GM21360 (cell line): ENCODE results near the gene SLC10A7.

Experiments
- ATAC-seq: cut with Tn5 transposase; IDR thresholded peaks from one replicate; pipeline ENCODE4 v1.9.1; 2021; ENCODE audit warnings: mild to moderate bottlenecking, moderate library complexity; ENCODE audit not compliant: unreplicated experiment

The SLC10A7 gene

DNA sequence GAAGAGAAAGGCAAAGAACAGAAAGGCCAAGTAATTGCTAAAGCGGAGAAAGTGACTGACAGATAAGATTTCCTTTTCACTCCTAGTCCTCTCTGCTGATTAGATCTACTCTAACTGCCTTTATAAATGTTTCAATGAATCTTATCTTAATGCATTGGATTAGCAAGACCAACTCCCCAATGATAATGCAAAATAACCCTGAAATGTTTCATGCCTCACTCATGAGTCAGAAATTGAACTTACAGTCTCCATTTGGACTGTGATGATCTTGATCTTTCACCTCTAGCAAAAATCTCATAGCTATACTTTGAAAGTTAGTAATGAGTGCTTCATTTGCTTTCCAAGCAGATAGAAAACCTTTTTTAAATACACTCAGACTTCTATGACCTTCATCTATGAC lies 26.5 kb downstream of the SLC10A7 start:
- ATAC-seq = no peak

DNA sequence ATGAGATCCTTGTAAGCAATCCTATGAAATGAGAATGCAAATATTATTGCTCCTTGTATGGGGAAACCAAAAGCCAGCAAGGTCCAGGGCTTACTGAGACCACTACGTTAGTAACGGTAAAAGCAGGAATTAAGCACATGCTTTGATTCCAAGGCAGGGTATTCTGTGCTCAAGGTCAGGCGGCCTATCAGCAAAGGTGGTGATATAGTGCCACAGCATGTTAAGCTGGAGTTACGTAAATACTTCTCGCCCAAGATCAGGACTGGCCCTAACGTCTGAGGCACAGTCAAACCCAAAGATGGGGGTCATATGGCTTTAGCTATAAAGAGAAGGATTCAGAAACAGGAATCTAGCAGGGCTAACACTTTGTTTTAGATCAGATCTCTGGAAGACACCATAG lies 27.6 kb downstream of the SLC10A7 start:
- ATAC-seq = no peak

DNA sequence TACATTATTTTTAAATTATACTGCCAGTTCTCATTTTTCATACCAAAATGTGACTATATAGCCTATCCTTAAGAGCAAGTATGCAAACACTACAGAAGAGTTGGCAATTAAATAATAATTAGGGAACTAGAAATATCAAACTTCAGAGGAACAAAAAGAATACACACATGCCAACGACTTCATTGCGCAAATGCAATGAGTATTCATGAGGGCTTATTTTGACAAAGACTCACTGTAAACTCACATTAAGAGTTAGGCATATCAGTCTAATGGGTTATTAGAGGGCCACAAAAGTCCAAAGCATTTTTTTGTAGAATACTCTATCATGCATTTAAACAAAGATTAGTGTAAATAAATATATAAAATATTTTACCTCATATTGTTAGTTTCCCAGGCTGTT lies 31.6 kb downstream of the SLC10A7 start:
- no peak for ATAC-seq

DNA sequence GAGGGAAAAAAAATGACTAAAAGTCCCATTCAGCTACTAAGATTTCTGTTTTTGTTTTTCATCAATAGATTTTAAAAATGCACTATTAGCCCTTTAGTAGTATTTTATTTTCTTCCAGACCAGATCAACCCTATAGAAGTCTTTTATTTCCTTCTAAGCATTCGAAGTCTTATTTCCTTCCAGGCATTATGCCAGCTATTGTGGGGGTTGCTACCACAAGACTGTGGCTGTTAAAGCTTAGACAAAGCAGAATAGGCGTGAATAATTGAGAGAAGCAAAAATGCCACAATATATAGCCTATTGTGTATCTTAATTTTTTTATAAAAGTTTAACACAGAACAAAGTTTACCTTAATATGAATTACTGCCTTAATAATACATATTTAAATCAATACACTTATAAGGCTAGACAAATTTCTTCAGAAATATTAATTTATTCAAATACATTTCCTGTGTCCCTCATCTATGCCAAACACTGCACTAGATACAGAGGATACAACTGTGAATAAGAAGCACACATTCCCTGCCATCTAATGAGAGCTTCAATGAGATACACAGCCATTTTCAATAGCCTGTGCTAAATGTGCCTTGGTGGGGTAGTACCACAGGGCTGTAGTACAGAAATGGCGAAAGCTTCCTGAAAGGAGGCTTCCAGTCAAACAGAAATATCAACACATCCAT lies 33.1 kb downstream of the SLC10A7 start:
- no peak for ATAC-seq

DNA sequence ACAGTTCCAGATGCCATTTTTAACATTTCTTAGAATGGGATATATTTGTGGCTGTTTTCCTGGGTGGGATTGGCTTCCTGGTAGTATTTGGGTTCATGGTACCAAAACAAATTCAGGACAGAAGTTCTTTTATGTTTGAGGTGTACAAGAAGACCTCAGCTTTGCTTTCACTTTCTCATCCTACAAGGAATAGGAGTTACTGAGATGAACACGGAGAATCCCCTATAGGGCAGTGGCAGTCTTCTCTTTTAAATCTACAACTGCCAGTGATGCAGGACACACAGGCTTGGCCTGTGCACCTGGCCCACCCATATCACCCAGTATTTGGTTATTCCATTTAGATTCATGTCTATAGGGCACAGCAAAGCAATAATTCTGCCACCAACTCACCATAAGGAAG lies 35.2 kb downstream of the SLC10A7 start:
- ATAC-seq = peak; percentile 93

DNA sequence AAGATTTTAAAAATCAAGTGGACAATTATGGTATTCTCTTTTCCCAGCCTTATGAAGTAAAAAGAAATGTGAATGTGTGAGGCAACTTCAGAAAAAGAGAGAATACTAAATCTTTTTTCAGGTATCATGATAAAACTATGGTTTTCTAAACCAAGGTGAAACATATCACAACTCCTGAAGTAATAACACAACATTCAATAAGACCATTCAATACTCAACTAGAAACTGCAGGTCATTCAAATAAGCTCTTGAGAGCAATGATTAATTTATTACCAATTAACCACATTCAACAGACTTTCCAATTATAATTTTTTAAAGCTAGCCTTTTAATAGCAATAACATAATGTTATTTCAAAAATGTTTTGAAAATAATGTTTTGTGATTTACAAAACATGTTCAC lies 35.8 kb downstream of the SLC10A7 start:
- ATAC-seq = no peak

DNA sequence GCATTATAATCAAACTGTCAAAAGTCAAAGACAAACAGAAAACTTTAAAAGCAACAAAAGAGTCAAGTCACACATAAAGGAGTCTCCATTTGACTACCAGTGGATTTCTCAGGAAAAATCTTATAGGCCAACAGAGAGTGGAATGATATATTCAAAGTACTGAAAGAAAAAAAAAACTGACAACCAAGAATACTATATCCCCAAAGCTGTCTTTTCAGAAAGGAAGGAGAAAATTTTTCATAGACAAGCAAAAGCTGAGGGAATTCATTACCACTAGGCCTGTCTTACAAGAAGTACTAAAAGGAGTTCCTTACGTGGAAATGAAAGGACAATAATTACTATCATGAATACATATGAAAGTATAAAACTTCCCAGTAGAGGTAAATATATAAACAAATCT lies 39.0 kb downstream of the SLC10A7 start:
- no peak for ATAC-seq

DNA sequence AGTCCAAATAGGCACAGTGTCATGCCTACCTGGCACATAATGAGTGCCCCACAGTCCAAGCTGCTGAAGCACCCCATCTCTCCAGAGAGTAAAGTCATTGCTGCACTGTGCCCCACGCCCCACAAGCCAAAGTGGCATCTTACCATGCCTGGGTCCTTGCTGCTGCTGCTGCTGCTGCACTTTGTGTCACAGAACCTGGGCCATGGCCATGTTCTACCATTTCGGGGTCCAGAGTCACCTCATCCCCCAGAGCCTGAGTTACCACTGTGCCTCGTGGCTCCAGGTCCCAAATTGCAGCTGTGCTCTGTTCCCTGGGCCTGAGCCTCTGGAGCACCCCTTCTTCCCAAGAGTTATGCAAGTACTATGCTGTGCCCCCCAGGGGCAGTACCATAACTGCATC lies 40.5 kb downstream of the SLC10A7 start:
- no peak for ATAC-seq

DNA sequence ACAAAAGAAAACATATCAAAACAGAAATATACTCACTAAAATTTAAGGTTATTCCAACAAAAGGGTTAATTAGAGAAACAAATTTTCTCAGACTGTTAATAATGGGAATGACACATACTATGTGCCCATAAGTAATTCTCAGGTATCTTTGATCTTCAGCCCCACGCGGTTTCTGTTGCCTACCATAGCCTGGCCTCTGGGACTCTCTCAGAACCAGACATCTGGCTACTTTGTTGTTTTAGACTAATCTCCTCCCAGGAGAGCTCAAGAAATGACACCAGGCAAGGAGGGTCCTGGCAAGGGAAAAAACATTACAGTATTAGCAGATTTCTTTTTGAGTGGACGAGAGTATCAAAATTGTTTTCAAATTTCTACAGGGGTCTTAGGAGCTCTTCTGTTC lies 43.7 kb downstream of the SLC10A7 start:
- no peak for ATAC-seq

DNA sequence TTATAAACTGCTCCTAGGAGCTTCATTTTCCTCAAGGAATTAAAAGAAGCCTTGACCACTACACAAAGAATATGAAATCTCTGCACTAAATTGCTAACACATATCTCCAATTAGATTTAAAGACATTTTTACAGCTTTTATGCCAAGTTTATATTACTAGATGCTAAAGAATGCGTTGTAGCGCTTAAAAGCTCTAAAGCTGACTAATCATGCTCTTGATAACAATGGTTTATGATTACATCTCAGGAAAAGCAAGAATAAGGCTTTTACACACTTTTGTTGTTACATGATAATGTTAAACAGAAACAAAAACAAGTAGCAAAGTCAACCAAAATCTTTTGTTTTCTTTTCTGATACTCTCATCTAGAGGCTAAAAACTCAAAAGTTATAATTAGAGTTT lies 44.7 kb downstream of the SLC10A7 start:
- ATAC-seq = no peak

DNA sequence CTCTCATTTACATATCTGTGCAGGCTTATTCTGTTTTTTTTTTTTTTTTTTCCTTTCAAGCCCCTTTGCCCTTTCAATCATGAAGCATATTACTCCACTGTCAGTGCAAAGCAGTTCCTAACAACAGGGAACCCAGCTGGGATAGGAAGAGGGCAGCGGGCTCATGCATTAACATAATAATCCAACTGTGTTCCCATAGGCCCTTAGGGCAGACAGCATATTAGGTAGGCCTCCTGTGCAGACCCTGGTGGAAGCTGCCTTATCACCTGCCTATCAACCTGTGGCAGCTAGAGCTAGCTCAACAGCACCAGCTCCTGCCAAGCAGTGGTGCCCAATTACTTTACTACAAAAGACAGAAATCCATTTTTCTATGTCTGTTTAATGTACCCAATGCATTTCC lies 49.3 kb downstream of the SLC10A7 start:
- no peak for ATAC-seq

DNA sequence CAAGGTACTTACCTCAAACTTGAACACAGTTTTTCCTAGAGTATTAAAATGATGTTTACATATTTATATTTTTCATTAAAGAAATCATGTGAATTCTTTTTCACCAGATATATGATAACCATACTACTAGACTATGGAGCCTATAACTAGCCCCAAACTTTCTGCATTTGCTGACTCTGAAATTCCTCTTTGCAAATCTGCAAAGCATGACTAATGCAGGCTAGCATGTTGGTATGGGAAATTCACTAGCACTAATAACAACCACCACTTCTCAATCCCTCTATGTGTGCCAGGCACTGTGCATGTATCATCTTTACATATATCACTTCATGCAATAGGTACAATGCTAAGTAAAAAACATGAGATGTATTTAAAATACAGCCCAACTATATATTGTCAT lies 51.1 kb downstream of the SLC10A7 start:
- no peak for ATAC-seq

DNA sequence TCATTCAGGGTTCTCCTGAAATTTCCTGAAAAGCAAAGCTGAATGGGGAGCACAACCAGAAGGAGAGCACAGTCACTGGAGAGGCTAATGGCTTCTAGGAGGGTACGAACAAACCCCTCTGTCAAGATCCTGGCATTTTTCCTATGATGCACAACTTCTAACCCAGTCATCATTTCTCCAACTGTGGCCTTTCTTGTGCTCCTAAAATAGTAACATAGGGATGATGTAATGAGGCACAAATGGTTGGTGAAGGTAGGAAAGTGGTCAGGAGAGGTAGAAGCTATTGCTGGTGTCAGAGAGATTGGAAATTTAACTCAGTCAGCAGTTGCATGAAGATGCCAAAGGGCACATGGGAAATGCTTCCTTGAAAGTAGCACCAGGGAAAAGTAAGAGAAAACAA lies 52.7 kb downstream of the SLC10A7 start:
- ATAC-seq = no peak

DNA sequence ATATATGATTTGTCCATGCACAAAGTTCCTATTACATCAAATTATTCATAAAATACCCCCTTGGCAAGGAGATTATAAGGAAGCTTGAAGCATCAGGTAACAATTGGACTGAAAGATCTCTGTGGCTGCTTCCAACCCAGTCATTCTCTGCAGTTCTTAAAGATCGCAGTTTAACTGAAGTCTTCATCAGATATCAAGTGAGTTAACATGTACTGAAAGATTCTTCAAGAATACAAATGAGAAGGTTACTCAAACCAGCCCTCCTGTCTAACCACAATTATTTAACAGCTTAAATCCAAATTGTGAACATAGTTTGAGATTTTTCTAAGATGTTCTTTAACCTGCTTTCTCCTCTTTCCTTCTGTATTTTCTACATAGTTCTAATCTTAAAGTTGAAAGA lies 56.1 kb downstream of the SLC10A7 start:
- ATAC-seq = no peak

DNA sequence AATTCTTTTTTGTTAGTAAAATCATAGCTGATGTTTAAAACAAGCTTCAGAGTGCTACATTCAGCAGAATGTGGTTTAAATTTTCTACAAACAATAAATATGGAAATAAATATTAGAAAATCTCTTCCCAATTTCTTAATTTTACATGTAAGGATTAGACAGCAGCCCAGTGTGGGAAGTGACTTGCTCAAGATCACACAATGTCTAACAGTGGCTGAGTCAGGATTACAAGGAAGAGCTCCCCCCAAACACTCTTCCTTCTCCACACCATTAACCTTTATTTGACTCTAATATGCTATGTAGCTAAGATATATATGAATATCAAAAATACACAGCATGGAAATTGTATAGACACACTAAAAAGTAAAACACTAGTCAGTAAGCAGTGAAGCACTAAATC lies 59.5 kb downstream of the SLC10A7 start:
- no peak for ATAC-seq

DNA sequence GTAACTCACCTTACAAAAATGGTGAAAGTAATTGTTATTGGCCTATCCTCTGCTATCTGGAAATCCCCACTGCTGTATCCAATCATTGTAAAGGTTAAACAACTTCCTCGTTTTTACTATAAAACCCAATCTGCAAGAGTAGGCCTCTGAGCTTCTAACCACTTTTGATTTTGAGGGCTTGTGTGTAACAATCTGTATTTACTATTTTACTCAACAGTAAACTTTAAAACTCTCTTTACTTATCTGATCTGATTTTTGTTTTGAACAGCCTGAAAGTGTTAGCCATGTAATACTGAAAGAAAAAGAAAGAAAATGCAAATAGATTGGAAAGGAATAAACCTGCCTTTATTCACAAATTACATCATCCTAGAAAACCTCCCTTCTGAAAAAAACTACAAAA lies 63.1 kb downstream of the SLC10A7 start:
- ATAC-seq = peak; percentile 85

DNA sequence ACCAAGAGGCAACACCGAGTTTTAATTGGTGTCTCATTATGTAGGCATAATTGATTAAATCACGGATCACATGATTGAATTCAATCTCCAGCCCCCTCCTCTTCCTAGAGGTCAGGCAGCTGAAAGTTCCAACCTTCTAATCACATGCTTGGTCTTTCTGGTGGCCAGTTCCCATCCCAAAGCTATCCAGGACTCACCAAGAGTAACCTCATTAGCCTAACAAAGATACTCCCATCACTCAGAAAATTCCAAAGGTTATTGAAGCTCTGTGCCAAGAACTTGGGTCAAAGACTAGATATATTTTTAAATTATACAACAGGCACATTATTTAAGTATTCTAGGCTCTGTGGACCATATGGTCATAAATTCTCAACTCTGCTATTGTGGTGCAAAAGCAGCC lies 65.1 kb downstream of the SLC10A7 start:
- ATAC-seq = no peak

DNA sequence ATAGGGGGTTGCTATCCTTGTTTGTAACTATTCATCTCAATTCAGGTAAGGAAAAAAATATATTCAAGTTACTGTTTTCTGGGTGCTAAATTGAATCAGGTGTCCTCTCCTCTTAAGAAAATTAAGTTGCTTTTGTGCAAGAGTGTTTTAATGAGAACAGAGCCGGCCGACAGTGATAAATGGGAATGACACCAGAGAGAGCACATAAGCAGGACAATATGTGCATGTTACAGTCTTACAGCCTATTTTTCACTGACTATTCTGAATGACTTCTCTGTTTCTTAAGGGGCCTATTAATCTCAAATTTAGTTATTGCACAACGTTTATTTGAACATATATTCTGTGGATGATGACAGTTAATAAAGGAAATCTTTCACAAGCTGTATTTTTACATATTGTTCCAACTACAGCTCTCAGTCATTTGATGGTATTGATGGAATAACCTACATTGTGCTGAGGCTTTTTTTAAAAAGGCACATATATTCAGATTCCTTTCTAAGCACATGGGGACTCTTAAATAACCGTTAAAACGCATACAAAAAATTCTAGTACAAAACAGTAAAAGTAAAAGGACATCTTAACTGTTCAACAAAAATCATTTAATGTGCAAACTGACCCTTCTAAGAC lies 68.4 kb downstream of the SLC10A7 start:
- ATAC-seq = no peak

DNA sequence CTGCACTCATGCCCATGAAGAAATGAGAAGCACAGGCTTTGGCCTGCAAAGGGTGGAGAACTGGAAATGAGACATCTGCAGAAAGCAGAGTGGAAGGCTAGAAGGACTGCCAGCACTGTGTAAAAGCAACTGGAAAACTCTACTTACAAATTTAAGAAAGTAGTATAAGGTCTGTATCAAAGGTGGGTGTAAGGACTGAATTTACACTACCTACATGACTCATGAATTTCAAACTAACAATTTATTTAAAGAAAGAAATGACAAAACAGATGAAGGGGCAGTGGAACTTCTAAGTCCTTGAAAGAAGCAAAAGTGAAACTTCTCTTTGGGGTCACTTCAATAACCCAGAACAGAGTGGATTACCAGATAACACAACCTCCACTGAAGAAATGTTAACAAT lies 71.2 kb downstream of the SLC10A7 start:
- peak; percentile 85 for ATAC-seq

DNA sequence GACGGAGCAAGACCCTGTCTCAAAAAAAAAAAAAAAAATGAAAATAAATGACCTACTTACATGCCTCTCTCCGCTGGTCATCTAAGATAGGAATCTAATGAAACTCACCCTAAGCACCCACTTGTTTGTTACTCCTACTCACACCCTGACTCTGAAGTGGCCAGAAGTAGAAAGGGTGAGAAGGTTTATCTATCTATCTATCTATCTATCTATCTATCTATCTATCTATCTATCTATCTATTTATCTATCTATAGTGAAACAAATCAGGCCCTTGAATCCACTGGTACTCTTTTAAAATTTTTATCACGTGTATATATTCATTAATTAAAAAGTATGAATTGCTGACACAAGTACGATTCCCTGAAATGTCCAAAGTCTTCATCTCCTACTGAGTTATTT lies 75.2 kb downstream of the SLC10A7 start:
- ATAC-seq = no peak

DNA sequence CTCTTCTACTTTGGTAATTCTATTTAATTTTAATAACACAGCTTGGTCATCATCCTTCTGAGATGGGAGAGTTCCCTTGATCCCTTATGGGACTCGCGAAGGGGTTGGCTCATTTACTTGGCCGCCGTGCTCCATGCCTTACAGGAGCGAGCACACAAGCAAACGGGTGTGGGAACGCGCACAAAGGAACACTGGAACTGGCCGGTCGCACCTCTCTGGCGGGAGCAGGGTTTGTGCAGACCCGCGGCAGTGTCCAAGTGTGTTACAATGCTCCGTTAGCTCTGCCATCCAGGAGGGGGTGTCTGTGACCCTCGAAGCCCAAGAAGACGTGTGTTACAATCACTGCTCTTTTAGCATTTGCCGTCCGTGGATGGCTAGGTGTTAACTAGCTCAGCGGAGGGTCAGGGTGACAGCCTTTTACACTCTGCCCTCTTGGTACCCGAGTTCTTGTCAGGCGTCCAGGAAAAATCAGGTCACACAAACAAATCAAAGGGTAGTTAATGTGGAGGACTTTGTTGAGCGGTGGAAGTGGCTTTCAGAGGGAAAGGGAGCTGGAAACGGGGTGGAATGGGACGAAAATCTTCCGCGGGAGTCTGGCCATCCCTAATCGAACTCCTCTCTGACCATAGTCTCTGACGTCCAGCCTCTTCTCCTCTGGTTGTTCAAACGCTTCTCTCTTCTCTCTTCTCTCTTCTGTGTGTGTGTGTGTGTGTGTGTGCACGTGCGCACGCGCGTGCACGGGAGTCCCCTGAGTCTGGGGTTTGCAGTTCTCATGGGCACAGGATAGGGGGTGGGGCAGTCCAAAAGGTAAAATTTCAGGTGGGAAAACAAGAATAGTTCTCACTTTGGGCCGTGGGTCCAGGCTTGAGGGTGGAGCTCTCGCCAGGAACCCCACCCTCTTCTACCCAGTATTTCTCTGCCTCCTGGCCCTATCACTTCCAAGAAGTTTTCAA lies 76.3 kb downstream of the SLC10A7 start:
- ATAC-seq = no peak

DNA sequence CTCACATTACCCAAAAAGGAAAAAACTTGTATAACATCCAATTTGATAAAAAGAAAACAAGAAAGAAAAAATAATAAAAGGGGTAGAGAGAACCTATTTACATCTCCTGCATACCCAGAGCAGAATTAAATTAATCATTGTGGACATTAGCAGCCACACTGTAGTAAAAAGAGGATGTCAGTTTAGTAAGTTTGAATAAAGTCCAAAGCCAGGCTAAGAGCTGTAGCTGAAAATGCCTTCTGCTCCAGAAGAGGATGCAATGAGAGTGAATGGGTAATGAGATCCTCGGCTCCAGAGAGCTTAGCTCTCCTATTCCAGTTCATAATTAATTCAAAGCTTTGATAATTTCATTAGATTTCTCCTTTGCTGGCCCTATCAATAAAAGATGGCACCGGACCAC lies 78.2 kb downstream of the SLC10A7 start:
- no peak for ATAC-seq
